Esophagus muscularis mucosa (tissue), 3 donors: ENCODE data around the gene AQP5.

Experiments used
- POLR2AphosphoS5 ChIP-seq, 2 donors: sonication (generic); formaldehyde crosslinking; IDR thresholded peaks; one replicate each; pipeline ENCODE4 v1.6.1; 2017; ENCODE audit warnings: antibody characterized with exemption in 2 of 2
- TF ChIP-seq, protein P1 (sequence below), 3 experiments: fragments of 200-600 bp in 2 of 3; fragments of 450-650 bp in 1 of 3; sonication (generic) in 2 of 3; IDR thresholded peaks; one replicate each; pipeline ENCODE4 v1.5.1; 2017 to 2019; ENCODE audit warnings: antibody characterized with exemption in 3 of 3, mild to moderate bottlenecking in 2 of 3, moderate library complexity in 1 of 3

DNA sequence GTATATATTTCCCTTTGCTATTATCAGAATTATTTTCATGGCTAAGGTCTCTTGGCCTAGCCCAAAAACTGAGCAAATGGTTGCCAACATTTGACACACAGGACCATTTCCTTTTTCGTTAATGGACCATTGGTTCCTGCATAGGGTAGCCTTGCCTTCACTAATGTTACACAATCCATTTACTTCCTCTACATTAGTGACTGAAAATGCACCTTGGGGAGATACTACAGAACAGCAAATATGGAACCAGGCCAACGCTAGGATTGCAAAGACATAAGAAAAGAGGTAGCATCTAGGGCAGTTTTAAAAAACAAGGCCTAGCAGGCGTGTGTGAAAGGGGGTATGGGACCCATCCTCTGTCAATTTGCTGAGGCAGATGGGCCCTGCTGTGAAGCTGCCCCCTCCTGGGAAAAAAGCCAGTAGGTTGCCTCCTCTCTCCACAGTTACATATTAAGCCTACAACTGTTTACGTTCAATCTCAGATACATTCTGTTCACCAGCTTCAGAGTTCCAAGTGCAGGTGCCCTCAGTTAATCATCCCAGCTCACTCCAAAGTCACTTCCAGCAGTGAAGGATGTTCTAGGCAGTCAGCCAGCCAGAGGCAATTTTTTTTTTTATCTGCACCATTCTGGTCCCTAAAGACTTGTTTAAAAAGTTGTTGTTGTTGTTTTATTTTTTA lies 26.1 kb downstream of the AQP5 start:
- TF ChIP-seq, protein P1, sequence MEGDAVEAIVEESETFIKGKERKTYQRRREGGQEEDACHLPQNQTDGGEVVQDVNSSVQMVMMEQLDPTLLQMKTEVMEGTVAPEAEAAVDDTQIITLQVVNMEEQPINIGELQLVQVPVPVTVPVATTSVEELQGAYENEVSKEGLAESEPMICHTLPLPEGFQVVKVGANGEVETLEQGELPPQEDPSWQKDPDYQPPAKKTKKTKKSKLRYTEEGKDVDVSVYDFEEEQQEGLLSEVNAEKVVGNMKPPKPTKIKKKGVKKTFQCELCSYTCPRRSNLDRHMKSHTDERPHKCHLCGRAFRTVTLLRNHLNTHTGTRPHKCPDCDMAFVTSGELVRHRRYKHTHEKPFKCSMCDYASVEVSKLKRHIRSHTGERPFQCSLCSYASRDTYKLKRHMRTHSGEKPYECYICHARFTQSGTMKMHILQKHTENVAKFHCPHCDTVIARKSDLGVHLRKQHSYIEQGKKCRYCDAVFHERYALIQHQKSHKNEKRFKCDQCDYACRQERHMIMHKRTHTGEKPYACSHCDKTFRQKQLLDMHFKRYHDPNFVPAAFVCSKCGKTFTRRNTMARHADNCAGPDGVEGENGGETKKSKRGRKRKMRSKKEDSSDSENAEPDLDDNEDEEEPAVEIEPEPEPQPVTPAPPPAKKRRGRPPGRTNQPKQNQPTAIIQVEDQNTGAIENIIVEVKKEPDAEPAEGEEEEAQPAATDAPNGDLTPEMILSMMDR (IDR thresholded peaks at IDR 0.05), result no peak
- TF ChIP-seq POLR2AphosphoS5 (IDR thresholded peaks at IDR 0.05), result no peak
